Keratinocyte (primary cell): ENCODE measurements around the gene TGM1.

Experiments
- EZH2 ChIP-seq: IDR thresholded peaks from one replicate; pipeline ENCODE4 v1.6.1; 2012; ENCODE audit warnings: inconsistent platforms, mild to moderate bottlenecking, low read length, moderate library complexity
- TF ChIP-seq, protein P1 (sequence below), 3 experiments: IDR thresholded peaks in 1 of 3; conservative IDR thresholded peaks in 1 of 3; optimal IDR thresholded peaks in 1 of 3; 2 replicates in 2 of 3; 3 replicates in 1 of 3; pipeline versions ENCODE3 to v1.5.1; 2011; ENCODE audit warnings: low read length in 3 of 3, mild to moderate bottlenecking in 3 of 3, moderate library complexity in 2 of 3, control low read depth in 1 of 3, inconsistent platforms in 1 of 3; ENCODE audit not compliant: insufficient read depth in 2 of 3; ENCODE audit errors: extremely low read depth in 1 of 3

DNA sequence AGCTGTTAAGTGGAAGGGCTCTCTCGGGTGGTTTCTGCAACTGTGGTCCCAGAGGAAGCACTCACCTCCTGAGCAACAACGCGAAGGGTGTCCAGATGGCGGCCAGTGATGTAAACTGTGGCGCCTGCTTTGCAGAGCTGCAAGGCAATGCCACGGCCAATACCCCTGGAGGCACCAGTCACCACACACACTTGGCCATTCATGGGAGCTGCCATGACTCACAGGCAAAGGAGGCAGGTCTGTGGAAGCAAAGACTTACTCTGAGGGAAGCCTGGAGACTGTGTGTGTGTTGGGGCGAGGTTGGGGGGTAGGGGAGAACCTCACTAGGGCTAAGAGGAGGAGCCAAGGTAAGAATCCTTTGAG, 35.9 kb upstream of the TGM1 start:
- TF ChIP-seq, protein P1, sequence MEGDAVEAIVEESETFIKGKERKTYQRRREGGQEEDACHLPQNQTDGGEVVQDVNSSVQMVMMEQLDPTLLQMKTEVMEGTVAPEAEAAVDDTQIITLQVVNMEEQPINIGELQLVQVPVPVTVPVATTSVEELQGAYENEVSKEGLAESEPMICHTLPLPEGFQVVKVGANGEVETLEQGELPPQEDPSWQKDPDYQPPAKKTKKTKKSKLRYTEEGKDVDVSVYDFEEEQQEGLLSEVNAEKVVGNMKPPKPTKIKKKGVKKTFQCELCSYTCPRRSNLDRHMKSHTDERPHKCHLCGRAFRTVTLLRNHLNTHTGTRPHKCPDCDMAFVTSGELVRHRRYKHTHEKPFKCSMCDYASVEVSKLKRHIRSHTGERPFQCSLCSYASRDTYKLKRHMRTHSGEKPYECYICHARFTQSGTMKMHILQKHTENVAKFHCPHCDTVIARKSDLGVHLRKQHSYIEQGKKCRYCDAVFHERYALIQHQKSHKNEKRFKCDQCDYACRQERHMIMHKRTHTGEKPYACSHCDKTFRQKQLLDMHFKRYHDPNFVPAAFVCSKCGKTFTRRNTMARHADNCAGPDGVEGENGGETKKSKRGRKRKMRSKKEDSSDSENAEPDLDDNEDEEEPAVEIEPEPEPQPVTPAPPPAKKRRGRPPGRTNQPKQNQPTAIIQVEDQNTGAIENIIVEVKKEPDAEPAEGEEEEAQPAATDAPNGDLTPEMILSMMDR (optimal IDR thresholded peaks at IDR 0.05 in 1 of 3, IDR thresholded peaks at IDR 0.05 in 1 of 3, conservative IDR thresholded peaks at IDR 0.05 in 1 of 3; ENCODE audit: extremely low read depth in 1 of 3, insufficient read depth in 2 of 3, low read length in 3 of 3), result no peak
- no peak for TF ChIP-seq EZH2
